DOHH2 (cell line): ENCODE measurements around the gene DNAH1.

ENCODE experiments used
- H3F3A ChIP-seq: fragments of 200-600 bp; sonication (generic), shearing (Covaris generic); 2 replicates; pipeline ENCODE4 v1.6.0; 2016; ENCODE audit warnings: antibody characterized with exemption, mild to moderate bottlenecking; ENCODE audit not compliant: control insufficient read depth, insufficient read depth
- H3K27ac ChIP-seq: fragments of 200-600 bp; sonication (generic); 2 replicates; pipeline ENCODE4 v1.5.1; 2014; ENCODE audit warnings: low read depth, mild to moderate bottlenecking, low read length, moderate library complexity
- H3K27me3 ChIP-seq: fragments of 200-600 bp; sonication (generic); 2 replicates; pipeline ENCODE4 v1.6.1; 2014; ENCODE audit warnings: mild to moderate bottlenecking, low read length, mixed read lengths; ENCODE audit not compliant: control insufficient read depth
- H3K36me3 ChIP-seq: fragments of 200-600 bp; sonication (generic); 2 replicates; pipeline ENCODE4 v1.6.1; 2014; ENCODE audit warnings: mild to moderate bottlenecking, low read length, moderate library complexity, mixed read lengths; ENCODE audit not compliant: control insufficient read depth
- H3K4me1 ChIP-seq: fragments of 200-600 bp; sonication (generic); 2 replicates; pipeline ENCODE4 v1.6.1; 2014; ENCODE audit warnings: mild to moderate bottlenecking, low read length, mixed read lengths; ENCODE audit not compliant: control insufficient read depth
- H3K4me2 ChIP-seq: fragments of 200-600 bp; sonication (generic); 2 replicates; pipeline ENCODE4 v1.6.0; 2014; ENCODE audit warnings: mild to moderate bottlenecking, low read length, moderate library complexity
- H3K4me3 ChIP-seq: fragments of 200-600 bp; sonication (generic); 2 replicates; pipeline ENCODE4 v1.5.1; 2014; ENCODE audit warnings: mild to moderate bottlenecking, low read length, mixed read lengths
- H3K79me2 ChIP-seq: fragments of 200-600 bp; sonication (generic); 2 replicates; pipeline ENCODE4 v1.6.1; 2014; ENCODE audit warnings: mild to moderate bottlenecking, low read length, mixed read lengths; ENCODE audit not compliant: control insufficient read depth
- H3K9me2 ChIP-seq: fragments of 200-600 bp; sonication (generic); replicated peaks from 2 replicates; pipeline ENCODE4 v1.6.1; 2014; ENCODE audit warnings: mild to moderate bottlenecking, low read length, mixed read lengths; ENCODE audit not compliant: control insufficient read depth
- H3K9me3 ChIP-seq: fragments of 200-600 bp; sonication (generic); 2 replicates; pipeline ENCODE4 v1.6.1; 2014; ENCODE audit warnings: antibody characterized with exemption, low read length, mixed read lengths; ENCODE audit not compliant: control insufficient read depth, insufficient read depth
- H4K20me1 ChIP-seq: fragments of 200-600 bp; sonication (generic); 2 replicates; pipeline ENCODE4 v1.6.0; 2014; ENCODE audit warnings: low read depth, mild to moderate bottlenecking, antibody characterized with exemption, low read length, moderate library complexity; ENCODE audit not compliant: control insufficient read depth, insufficient read depth
- EZH2phosphoT487 ChIP-seq: fragments of 200-600 bp; sonication (generic); IDR thresholded peaks from 2 replicates; pipeline ENCODE4 v1.6.1; 2017; ENCODE audit warnings: borderline replicate concordance, mild to moderate bottlenecking, antibody characterized with exemption, low read length, moderate library complexity, mixed read lengths
- TF ChIP-seq, protein P1 (sequence below): fragments of 200-600 bp; sonication (generic); IDR thresholded peaks from one replicate; pipeline ENCODE4 v1.5.1; 2014; ENCODE audit warnings: antibody characterized with exemption, mild to moderate bottlenecking, low read depth, low read length; ENCODE audit not compliant: poor library complexity, severe bottlenecking

Gene DNAH1

DNA sequence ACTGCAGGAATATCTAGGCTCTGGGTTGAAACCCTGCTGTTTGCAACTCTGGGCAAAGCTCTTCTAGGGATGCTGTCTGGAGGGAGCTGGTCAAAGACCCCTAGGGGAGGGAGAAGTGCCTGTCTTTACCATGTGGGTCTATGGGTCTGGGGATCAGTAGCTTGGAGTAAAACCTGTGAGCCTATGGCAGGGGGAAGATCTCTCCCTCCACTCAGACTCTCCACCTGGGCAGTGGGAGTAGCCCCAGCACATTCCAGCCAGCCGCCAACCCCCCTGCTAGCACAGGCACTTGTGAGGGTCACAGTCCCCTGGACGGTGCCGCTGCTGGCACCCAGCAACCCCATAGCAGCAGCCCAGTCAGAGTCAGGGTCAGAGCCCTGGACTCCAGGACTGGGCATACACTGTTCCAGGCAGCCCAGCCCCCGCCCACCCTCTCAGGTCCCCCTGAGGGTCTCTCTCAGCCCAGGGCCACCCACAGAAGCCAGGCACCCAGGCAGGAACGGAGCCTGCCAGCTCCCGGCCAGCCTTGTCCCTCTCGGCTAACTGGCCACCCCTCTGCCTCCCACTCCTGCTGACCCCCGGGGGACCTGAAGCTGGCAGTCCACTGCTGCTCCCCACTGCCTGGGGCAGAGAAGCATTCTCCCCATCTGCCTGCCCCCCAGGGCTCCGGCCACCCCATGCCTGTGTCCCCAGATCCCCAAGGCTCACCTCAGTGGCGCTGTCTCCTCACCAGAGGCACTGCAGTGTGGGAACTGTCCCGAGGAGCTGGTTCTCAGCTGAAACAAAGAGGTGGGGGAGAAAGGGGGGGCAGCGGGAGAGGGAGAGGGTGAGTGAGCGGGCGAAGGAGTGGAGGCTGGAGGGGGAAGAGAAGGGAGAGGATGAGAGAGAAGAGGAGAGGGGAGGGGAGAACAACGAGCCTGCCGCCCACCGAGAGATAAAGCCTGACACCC, 17.7 kb upstream of the DNAH1 start:
- TF ChIP-seq, protein P1, sequence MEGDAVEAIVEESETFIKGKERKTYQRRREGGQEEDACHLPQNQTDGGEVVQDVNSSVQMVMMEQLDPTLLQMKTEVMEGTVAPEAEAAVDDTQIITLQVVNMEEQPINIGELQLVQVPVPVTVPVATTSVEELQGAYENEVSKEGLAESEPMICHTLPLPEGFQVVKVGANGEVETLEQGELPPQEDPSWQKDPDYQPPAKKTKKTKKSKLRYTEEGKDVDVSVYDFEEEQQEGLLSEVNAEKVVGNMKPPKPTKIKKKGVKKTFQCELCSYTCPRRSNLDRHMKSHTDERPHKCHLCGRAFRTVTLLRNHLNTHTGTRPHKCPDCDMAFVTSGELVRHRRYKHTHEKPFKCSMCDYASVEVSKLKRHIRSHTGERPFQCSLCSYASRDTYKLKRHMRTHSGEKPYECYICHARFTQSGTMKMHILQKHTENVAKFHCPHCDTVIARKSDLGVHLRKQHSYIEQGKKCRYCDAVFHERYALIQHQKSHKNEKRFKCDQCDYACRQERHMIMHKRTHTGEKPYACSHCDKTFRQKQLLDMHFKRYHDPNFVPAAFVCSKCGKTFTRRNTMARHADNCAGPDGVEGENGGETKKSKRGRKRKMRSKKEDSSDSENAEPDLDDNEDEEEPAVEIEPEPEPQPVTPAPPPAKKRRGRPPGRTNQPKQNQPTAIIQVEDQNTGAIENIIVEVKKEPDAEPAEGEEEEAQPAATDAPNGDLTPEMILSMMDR: no peak
- no peak for TF ChIP-seq EZH2phosphoT487
- Histone ChIP-seq H3K27me3 (no peaks in the 10 kb centered on the region; the same call in 1 of the 2 replicates), H3K9me2 (no peaks in the 10 kb centered on the region), H3K4me2 (no peak overlapping the region), H3K79me2 (no peaks in the 10 kb centered on the region), H3F3A (no peaks in the 10 kb centered on the region), H3K9me3 (no peaks in the 10 kb centered on the region), H3K4me3 (no peak overlapping the region), H3K27ac (no peak overlapping the region), H4K20me1 (no peaks in the 10 kb centered on the region), H3K36me3 (no peaks in the 10 kb centered on the region), H3K4me1 (no peaks in the 10 kb centered on the region)

DNA sequence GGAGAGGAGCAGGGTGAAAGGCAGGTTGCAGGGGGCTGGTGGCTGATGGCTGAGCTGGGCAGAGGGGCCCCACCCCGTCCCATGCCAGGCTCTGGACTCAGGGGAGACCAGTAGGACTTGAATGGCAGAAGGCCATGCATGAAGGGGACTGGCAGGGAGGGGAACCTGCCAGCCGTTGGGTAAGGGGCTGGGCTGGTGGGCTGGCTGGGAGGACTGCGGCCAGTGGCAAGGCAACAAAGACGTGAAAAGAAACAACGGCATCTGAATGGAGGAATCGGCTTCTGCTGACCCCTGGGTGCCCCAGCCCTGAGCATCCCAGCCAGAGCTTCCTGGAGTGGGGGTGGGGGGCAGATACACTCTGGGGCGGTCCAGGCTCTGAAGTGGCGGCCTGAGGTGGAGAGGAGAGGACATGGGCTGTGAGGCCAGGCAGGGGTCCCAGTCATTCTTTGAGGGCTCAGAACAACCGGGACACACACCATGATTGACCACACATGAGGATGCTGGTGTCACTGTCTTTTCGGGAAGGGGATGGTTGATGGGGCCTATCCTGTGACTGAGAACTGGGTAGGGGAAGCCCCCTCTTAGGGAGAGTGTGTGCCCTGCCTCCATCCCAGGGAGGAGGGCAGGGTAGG, 16.8 kb upstream of the DNAH1 start:
- Histone ChIP-seq H3K27me3 (no peaks in the 10 kb centered on the region; the same call in 1 of the 2 replicates), H3F3A (no peaks in the 10 kb centered on the region), H3K79me2 (no peaks in the 10 kb centered on the region), H3K36me3 (no peaks in the 10 kb centered on the region), H3K4me3 (no peak overlapping the region), H3K4me1 (no peaks in the 10 kb centered on the region), H3K9me2 (no peaks in the 10 kb centered on the region), H4K20me1 (no peaks in the 10 kb centered on the region), H3K4me2 (no peak overlapping the region), H3K9me3 (no peaks in the 10 kb centered on the region), H3K27ac (no peak overlapping the region)
- TF ChIP-seq EZH2phosphoT487: no peak
- TF ChIP-seq, protein P1: no peak

DNA sequence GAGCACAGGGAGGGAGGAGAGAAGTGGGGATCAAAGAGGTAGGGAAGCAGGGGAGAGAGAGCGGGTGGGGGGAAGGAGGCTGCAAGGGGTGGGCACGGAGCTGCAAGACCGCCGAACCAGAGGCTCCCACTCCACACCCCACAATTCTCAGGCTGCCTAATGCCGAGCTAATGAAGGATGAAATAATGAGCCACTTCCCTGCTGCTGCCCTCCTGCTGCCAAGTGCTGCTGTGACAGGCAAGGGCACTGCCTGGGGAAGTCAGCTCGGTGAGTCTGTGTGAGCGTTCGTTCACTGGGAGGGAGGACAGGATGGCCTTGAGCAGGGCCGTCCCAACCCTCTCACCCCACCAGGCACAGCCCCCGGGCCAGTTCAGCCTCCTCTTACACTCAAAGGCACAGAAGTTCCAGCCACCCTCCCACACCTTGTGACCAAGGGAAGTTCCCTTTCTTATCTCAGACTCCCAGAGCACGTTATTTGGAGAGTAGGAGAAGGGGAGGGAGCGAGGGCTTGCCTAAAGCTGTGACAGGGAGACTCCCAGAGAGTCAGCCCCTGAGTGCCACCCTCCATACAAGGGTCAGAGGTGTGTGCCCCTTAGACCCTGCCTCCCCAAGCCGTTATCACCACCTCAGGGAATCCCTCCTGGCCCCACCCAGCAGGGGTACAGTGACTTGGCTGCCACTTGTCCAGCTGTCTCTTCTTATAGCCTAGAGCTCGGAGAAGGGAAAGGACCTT, 16.1 kb upstream of the DNAH1 start:
- no peak overlapping the region for H3K4me2 ChIP-seq
- no peaks in the 10 kb centered on the region for H3K79me2 ChIP-seq
- no peak overlapping the region for H3K4me3 ChIP-seq
- no peaks in the 10 kb centered on the region for H3K4me1 ChIP-seq
- no peaks in the 10 kb centered on the region for H3K9me3 ChIP-seq
- no peaks in the 10 kb centered on the region; the same call in 1 of the 2 replicates for H3K27me3 ChIP-seq
- H3K9me2 ChIP-seq: no peaks in the 10 kb centered on the region
- H4K20me1 ChIP-seq: no peaks in the 10 kb centered on the region
- no peak overlapping the region for H3K27ac ChIP-seq
- no peak for TF ChIP-seq EZH2phosphoT487
- H3K36me3 ChIP-seq: no peaks in the 10 kb centered on the region
- no peaks in the 10 kb centered on the region for H3F3A ChIP-seq
